ENCODE data around the gene TOMM34. TPM values are rescaled to one million over a fixed set of nuclear protein-coding genes. Genes with fewer than 3 reads are reported as not detected.
A peak's percentile ranks its signal among the peaks of the same experiment; 100 is the strongest.

The TOMM34 gene
- total and polyA plus RNA-seq, 2 of the 13 experiments (the other 11 are each of a cell fraction or from before 2014, with no cell fraction given) = 36.2 to 52.0 TPM

GRCh38 chr20:44911264-44911921, 48.8 kb downstream of the TOMM34 start (continued):
- TF ChIP-seq DR1 (CRISPR knock-in tag; IDR thresholded peaks at IDR 0.05) (no peak), PHF8 (CRISPR knock-in tag; IDR thresholded peaks at IDR 0.05) (peak; percentile 54), HNF1A (IDR thresholded peaks at IDR 0.05; ENCODE audit: low read depth) (no peak), HNF1A (CRISPR knock-in tag; IDR thresholded peaks at IDR 0.05; ENCODE audit: borderline replicate concordance) (peak; percentile 5; the same call in 1 of the 2 replicates), MTERF4 (CRISPR knock-in tag; IDR thresholded peaks at IDR 0.05) (no peak), ATF7-NPFF (CRISPR knock-in tag; IDR thresholded peaks at IDR 0.05; ENCODE audit: low read depth) (no peak), ZSCAN22 (CRISPR knock-in tag; IDR thresholded peaks at IDR 0.05) (no peak), ZKSCAN1 (IDR thresholded peaks at IDR 0.05; ENCODE audit: low read length) (no peak), ZNF260 (CRISPR knock-in tag; IDR thresholded peaks at IDR 0.05; ENCODE audit: borderline replicate concordance, low read depth) (no peak), ZNF382 (CRISPR knock-in tag; IDR thresholded peaks at IDR 0.05; ENCODE audit: borderline replicate concordance) (no peak), SKI (IDR thresholded peaks at IDR 0.05; ENCODE audit: partially characterized antibody) (peak; percentile 53), MBNL3 (CRISPR knock-in tag; conservative IDR thresholded peaks at IDR 0.05) (no peak), MIXL1 (CRISPR knock-in tag; IDR thresholded peaks at IDR 0.05) (peak; percentile 51), ZBTB14 (CRISPR knock-in tag; IDR thresholded peaks at IDR 0.05) (0 out of 2 replicates have a peak, but pooled peaks have one; percentile 39), ZNF709 (CRISPR knock-in tag; IDR thresholded peaks at IDR 0.05) (0 out of 2 replicates have a peak, but pooled peaks have one; percentile 16), ZNF496 (CRISPR knock-in tag; IDR thresholded peaks at IDR 0.05; ENCODE audit: insufficient replicate concordance) (no peak), ZNF891 (CRISPR knock-in tag; IDR thresholded peaks at IDR 0.05) (peak; percentile 41; the same call in 1 of the 2 replicates)
- TF ChIP-seq, protein P1, sequence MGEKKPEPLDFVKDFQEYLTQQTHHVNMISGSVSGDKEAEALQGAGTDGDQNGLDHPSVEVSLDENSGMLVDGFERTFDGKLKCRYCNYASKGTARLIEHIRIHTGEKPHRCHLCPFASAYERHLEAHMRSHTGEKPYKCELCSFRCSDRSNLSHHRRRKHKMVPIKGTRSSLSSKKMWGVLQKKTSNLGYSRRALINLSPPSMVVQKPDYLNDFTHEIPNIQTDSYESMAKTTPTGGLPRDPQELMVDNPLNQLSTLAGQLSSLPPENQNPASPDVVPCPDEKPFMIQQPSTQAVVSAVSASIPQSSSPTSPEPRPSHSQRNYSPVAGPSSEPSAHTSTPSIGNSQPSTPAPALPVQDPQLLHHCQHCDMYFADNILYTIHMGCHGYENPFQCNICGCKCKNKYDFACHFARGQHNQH (CRISPR knock-in tag; IDR thresholded peaks at IDR 0.05) = peak; percentile 76
- TF ChIP-seq, protein P2, sequence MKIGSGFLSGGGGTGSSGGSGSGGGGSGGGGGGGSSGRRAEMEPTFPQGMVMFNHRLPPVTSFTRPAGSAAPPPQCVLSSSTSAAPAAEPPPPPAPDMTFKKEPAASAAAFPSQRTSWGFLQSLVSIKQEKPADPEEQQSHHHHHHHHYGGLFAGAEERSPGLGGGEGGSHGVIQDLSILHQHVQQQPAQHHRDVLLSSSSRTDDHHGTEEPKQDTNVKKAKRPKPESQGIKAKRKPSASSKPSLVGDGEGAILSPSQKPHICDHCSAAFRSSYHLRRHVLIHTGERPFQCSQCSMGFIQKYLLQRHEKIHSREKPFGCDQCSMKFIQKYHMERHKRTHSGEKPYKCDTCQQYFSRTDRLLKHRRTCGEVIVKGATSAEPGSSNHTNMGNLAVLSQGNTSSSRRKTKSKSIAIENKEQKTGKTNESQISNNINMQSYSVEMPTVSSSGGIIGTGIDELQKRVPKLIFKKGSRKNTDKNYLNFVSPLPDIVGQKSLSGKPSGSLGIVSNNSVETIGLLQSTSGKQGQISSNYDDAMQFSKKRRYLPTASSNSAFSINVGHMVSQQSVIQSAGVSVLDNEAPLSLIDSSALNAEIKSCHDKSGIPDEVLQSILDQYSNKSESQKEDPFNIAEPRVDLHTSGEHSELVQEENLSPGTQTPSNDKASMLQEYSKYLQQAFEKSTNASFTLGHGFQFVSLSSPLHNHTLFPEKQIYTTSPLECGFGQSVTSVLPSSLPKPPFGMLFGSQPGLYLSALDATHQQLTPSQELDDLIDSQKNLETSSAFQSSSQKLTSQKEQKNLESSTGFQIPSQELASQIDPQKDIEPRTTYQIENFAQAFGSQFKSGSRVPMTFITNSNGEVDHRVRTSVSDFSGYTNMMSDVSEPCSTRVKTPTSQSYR (CRISPR knock-in tag; IDR thresholded peaks at IDR 0.05; ENCODE audit: borderline replicate concordance) = no peak
